ENCODE results near the gene ALG9. TPM values are rescaled to one million over a fixed set of nuclear protein-coding genes. Genes with fewer than 3 reads are reported as not detected.

The ALG9 gene
- total RNA-seq, 1 experiment from 2014 or later: 28.8 TPM

DNA sequence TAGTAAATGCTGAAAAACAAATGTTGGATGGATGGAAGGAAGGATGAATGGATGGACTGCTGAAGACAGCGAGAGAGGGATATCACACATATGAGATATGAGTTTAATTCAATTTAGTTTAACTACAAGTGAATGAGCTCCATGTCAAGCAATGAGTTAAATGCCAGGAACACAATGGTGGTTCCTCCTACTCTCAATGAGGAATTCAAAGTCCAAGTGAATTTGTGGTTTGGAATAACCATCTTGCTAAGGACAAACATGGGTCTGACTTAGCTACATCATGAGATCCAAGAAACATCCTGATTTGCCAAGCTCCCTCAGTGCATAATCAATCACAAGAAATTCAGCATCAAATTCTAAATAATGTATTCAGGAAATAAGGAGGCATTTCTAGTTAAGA lies 79.1 kb downstream of the ALG9 start:
- Mint-ChIP-seq H3K4me3 (ENCODE audit: unreplicated experiment) (no peak overlapping the region), H3K36me3 (ENCODE audit: insufficient read depth, unreplicated experiment) (peaks cover 16% of the 10 kb centered on the region), H3K27ac (ENCODE audit: low read depth, unreplicated experiment) (no peak overlapping the region), H3K9me3 (ENCODE audit: unreplicated experiment) (peaks cover 4% of the 10 kb centered on the region), H3K27me3 (ENCODE audit: insufficient read depth, unreplicated experiment) (no peaks in the 10 kb centered on the region), H3K4me1 (ENCODE audit: insufficient read depth, unreplicated experiment) (peaks cover 6% of the 10 kb centered on the region)
- intact Hi-C loops (cut with micrococcal nuclease): no loop called here
- CTCF ChIA-PET: interaction anchor here (0.6 to 9.6 kb wide), 3 partner anchors 17 to 274 kb away, joined by 3 to 55 read pairs (median 3); no protein-coding TSS in a partner anchor
- TF ChIP-seq, protein P1, sequence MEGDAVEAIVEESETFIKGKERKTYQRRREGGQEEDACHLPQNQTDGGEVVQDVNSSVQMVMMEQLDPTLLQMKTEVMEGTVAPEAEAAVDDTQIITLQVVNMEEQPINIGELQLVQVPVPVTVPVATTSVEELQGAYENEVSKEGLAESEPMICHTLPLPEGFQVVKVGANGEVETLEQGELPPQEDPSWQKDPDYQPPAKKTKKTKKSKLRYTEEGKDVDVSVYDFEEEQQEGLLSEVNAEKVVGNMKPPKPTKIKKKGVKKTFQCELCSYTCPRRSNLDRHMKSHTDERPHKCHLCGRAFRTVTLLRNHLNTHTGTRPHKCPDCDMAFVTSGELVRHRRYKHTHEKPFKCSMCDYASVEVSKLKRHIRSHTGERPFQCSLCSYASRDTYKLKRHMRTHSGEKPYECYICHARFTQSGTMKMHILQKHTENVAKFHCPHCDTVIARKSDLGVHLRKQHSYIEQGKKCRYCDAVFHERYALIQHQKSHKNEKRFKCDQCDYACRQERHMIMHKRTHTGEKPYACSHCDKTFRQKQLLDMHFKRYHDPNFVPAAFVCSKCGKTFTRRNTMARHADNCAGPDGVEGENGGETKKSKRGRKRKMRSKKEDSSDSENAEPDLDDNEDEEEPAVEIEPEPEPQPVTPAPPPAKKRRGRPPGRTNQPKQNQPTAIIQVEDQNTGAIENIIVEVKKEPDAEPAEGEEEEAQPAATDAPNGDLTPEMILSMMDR (IDR thresholded peaks at IDR 0.05; ENCODE audit: unreplicated experiment): no peak
- no TSS peak for BruUV-seq (replicated peaks)
- POLR2A ChIA-PET: interaction anchor here (0.9 to 1.5 kb wide), 3 partner anchors 9 to 26 kb away, joined by 3 to 5 read pairs (median 4); partner anchors contain the start of gene PPP2R1B
- no peak for DNase-seq (ENCODE audit: unreplicated experiment)

DNA sequence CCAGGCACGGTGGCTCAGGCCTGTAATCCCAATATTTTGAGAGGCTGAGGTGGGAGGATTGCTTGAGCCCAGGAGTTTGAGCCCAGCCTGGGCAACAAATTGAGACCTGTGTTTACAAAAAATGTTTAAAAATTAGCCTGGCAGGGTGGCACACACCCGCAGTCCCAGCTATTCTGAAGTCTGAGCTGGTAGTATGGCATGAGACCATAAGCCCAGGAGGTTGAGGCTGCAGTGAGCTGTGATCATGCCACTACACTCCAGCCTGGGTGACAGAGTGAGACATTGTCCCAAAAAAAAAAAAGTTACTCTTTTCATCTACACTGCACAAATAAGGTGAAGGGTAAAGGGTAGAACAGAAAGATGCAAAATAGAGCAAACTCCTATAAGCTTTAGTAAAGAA lies 82.9 kb downstream of the ALG9 start:
- H3K4me3 Mint-ChIP-seq (ENCODE audit: unreplicated experiment): no peak overlapping the region
- H3K36me3 Mint-ChIP-seq (ENCODE audit: insufficient read depth, unreplicated experiment): peaks cover 27% of the 10 kb centered on the region
- peaks cover 6% of the 10 kb centered on the region for H3K4me1 Mint-ChIP-seq (ENCODE audit: insufficient read depth, unreplicated experiment)
- no peak overlapping the region for H3K27ac Mint-ChIP-seq (ENCODE audit: low read depth, unreplicated experiment)
- CTCF ChIA-PET: interaction anchor here (0.8 to 9.6 kb wide), 2 partner anchors 13 to 65 kb away, joined by 4 to 55 read pairs; no protein-coding TSS in a partner anchor
- intact Hi-C loops (cut with micrococcal nuclease): no loop called here
- H3K9me3 Mint-ChIP-seq (ENCODE audit: unreplicated experiment): no peaks in the 10 kb centered on the region
- no TSS peak for BruUV-seq (replicated peaks)
- H3K27me3 Mint-ChIP-seq (ENCODE audit: insufficient read depth, unreplicated experiment): no peaks in the 10 kb centered on the region
- TF ChIP-seq, protein P1 (IDR thresholded peaks at IDR 0.05; ENCODE audit: unreplicated experiment): no peak
- DNase-seq (ENCODE audit: unreplicated experiment): no peak
- POLR2A ChIA-PET: interaction anchor here (0.6 to 1.0 kb wide), 2 partner anchors 18 to 22 kb away, joined by 3 read pairs; partner anchors contain the start of gene PPP2R1B

DNA sequence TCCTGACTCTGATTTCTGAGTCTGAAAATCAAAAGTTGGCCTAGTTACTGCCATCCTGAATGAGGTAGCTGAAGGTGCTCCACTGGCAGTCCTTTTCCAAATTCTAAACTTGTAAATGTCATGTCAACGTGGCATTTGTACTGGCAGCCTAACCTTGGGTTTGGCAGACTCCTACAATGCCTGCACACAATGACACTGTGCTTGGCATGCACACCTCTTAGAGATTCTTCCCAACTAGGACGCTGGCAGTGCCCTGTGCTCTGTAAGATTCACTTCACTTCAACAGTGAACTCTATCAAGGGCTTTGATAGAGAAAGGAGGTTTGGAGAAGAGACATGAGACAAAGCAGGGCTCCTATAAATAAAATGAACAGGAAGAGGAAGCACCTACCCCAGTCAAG lies 83.3 kb downstream of the ALG9 start:
- intact Hi-C loops (cut with micrococcal nuclease): no loop called here
- CTCF ChIA-PET: interaction anchor here (1.4 to 9.6 kb wide), 2 partner anchors 12 to 54 kb away, joined by 3 to 55 read pairs; no protein-coding TSS in a partner anchor
- no peak for DNase-seq (ENCODE audit: unreplicated experiment)
- Mint-ChIP-seq H3K4me3 (ENCODE audit: unreplicated experiment) (no peak overlapping the region), H3K27ac (ENCODE audit: low read depth, unreplicated experiment) (no peak overlapping the region), H3K9me3 (ENCODE audit: unreplicated experiment) (no peaks in the 10 kb centered on the region), H3K4me1 (ENCODE audit: insufficient read depth, unreplicated experiment) (peaks cover 6% of the 10 kb centered on the region), H3K36me3 (ENCODE audit: insufficient read depth, unreplicated experiment) (peaks cover 23% of the 10 kb centered on the region), H3K27me3 (ENCODE audit: insufficient read depth, unreplicated experiment) (no peaks in the 10 kb centered on the region)
- POLR2A ChIA-PET: interaction anchor here (1.0 kb wide), 1 partner anchor 22 kb away, joined by 3 read pairs; the partner anchor contains the start of gene PPP2R1B
- no TSS peak for BruUV-seq (replicated peaks)
- TF ChIP-seq, protein P1 (IDR thresholded peaks at IDR 0.05; ENCODE audit: unreplicated experiment): no peak

DNA sequence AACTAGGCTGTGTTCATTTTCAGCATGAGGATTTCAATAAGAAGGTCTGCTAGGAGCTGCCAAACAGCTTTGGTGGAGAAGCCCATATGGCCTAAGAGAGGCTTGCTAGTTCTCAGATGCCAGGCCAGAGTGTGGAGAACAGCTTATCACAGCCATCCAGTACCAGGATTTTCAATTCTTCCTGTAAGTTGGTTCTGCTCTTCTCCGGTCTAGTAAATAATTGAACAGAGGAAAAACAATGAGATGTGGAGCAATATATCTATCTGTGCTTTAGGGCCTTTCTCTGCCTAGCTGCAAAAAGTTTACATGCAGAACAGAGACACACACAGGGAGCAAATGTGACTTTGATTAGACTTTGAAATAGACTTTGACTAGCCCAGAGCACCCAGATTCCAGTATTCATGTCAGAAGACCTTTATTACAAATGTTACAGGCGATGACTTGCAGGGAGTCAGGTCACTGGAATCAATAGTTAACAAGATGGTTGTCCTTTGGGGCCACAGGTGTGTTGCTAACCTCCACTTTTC lies 85.4 kb downstream of the ALG9 start:
- BruUV-seq (replicated peaks): no TSS peak
- intact Hi-C loops (cut with micrococcal nuclease): no loop called here
- H3K9me3 Mint-ChIP-seq (ENCODE audit: unreplicated experiment): no peaks in the 10 kb centered on the region
- peaks cover 21% of the 10 kb centered on the region for H3K36me3 Mint-ChIP-seq (ENCODE audit: insufficient read depth, unreplicated experiment)
- DNase-seq (ENCODE audit: unreplicated experiment): no peak
- peaks cover 6% of the 10 kb centered on the region for H3K4me1 Mint-ChIP-seq (ENCODE audit: insufficient read depth, unreplicated experiment)
- H3K27ac Mint-ChIP-seq (ENCODE audit: low read depth, unreplicated experiment): no peak overlapping the region
- ChIA-PET POLR2A (interaction anchor here (0.8 to 1.9 kb wide), 2 partner anchors 9 to 19 kb away, joined by 3 to 8 read pairs; partner anchors contain the start of gene PPP2R1B), CTCF (interaction anchor here (0.6 kb wide), 3 partner anchors 175 to 587 kb away, joined by 3 read pairs; no protein-coding TSS in a partner anchor)
- no peaks in the 10 kb centered on the region for H3K27me3 Mint-ChIP-seq (ENCODE audit: insufficient read depth, unreplicated experiment)
- H3K4me3 Mint-ChIP-seq (ENCODE audit: unreplicated experiment): no peak overlapping the region
- TF ChIP-seq, protein P1 (IDR thresholded peaks at IDR 0.05; ENCODE audit: unreplicated experiment): no peak
